ENCODE data around the gene FLNB. TPM values are rescaled to one million over a fixed set of nuclear protein-coding genes. Genes with fewer than 3 reads are reported as not detected.

The FLNB gene
- total and polyA plus RNA-seq, 2 of the 13 experiments (the other 11 are each of a cell fraction or from before 2014, with no cell fraction given) = 106 to 130 TPM

GRCh38 chr3:57992452-57993213 is 15.6 kb upstream of the FLNB start (continued):
- TF ChIP-seq, protein P1, sequence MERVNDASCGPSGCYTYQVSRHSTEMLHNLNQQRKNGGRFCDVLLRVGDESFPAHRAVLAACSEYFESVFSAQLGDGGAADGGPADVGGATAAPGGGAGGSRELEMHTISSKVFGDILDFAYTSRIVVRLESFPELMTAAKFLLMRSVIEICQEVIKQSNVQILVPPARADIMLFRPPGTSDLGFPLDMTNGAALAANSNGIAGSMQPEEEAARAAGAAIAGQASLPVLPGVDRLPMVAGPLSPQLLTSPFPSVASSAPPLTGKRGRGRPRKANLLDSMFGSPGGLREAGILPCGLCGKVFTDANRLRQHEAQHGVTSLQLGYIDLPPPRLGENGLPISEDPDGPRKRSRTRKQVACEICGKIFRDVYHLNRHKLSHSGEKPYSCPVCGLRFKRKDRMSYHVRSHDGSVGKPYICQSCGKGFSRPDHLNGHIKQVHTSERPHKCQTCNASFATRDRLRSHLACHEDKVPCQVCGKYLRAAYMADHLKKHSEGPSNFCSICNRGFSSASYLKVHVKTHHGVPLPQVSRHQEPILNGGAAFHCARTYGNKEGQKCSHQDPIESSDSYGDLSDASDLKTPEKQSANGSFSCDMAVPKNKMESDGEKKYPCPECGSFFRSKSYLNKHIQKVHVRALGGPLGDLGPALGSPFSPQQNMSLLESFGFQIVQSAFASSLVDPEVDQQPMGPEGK (CRISPR knock-in tag; IDR thresholded peaks at IDR 0.05) = peak; percentile 66
- TF ChIP-seq SMARCE1 (IDR thresholded peaks at IDR 0.05; ENCODE audit: borderline replicate concordance) (no peak), ZSCAN20 (CRISPR knock-in tag; IDR thresholded peaks at IDR 0.05; ENCODE audit: borderline replicate concordance) (no peak), ZNF496 (CRISPR knock-in tag; IDR thresholded peaks at IDR 0.05; ENCODE audit: insufficient replicate concordance) (no peak), MTA1 (CRISPR knock-in tag; IDR thresholded peaks at IDR 0.05; ENCODE audit: borderline replicate concordance) (no peak; the same call in 1 of the 2 replicates), CEBPB (IDR thresholded peaks at IDR 0.05; ENCODE audit: borderline replicate concordance, low read depth, low read length) (peak; percentile 81), EEA1 (CRISPR knock-in tag; IDR thresholded peaks at IDR 0.05; ENCODE audit: borderline replicate concordance) (no peak), ATF4 (CRISPR knock-in tag; IDR thresholded peaks at IDR 0.05) (0 out of 4 replicates have a peak, but pooled peaks of 1 of the 2 experiments have one; percentile 28), MAF1 (CRISPR knock-in tag; IDR thresholded peaks at IDR 0.05; ENCODE audit: borderline replicate concordance) (no peak), ZNF501 (CRISPR knock-in tag; IDR thresholded peaks at IDR 0.05) (no peak), PTBP1 (IDR thresholded peaks at IDR 0.05; ENCODE audit: low read depth, low read length, poor library complexity, severe bottlenecking) (no peak), ZNF790 (CRISPR knock-in tag; IDR thresholded peaks at IDR 0.05; ENCODE audit: borderline replicate concordance) (no peak), POGZ (CRISPR knock-in tag; IDR thresholded peaks at IDR 0.05) (peak; percentile 56; the same call in 1 of the 2 replicates), NBN (conservative IDR thresholded peaks at IDR 0.05) (no peak), ZNF530 (CRISPR knock-in tag; IDR thresholded peaks at IDR 0.05; ENCODE audit: low read depth) (no peak), NONO (IDR thresholded peaks at IDR 0.05) (no peak), NONO (CRISPR knock-in tag; conservative IDR thresholded peaks at IDR 0.05) (peak; percentile 65; the same call in 1 of the 2 replicates), ZSCAN21 (CRISPR knock-in tag; IDR thresholded peaks at IDR 0.05; ENCODE audit: borderline replicate concordance) (no peak), ERF (CRISPR knock-in tag; IDR thresholded peaks at IDR 0.05) (0 out of 2 replicates have a peak, but pooled peaks have one; percentile 42), BRD4 (CRISPR knock-in tag; IDR thresholded peaks at IDR 0.05) (no peak), KLF9 (CRISPR knock-in tag; IDR thresholded peaks at IDR 0.05; ENCODE audit: low read depth) (no peak), TCF12 (IDR thresholded peaks at IDR 0.05) (no peak), TCF12 (CRISPR knock-in tag; IDR thresholded peaks at IDR 0.05) (no peak), POLR2A (IDR thresholded peaks at IDR 0.05; ENCODE audit: insufficient read depth in 1 of 2, low read depth in 2 of 2, low read length in 2 of 2) (no peak)
- TF ChIP-seq, protein P2, sequence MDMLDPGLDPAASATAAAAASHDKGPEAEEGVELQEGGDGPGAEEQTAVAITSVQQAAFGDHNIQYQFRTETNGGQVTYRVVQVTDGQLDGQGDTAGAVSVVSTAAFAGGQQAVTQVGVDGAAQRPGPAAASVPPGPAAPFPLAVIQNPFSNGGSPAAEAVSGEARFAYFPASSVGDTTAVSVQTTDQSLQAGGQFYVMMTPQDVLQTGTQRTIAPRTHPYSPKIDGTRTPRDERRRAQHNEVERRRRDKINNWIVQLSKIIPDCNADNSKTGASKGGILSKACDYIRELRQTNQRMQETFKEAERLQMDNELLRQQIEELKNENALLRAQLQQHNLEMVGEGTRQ (IDR thresholded peaks at IDR 0.05; ENCODE audit: low read depth, low read length) = no peak
- TF ChIP-seq, protein P2 (CRISPR knock-in tag; IDR thresholded peaks at IDR 0.05; ENCODE audit: borderline replicate concordance) = no peak; the same call in 1 of the 2 replicates
